Smooth muscle cell (in vitro differentiated cells): ENCODE results near the gene RBM34. TPM values are rescaled to one million over a fixed set of nuclear protein-coding genes. Genes with fewer than 3 reads are reported as not detected.
"Not testable (repeated sequence)": the region's sequence is repeated elsewhere in the genome, so short reads cannot be mapped to it uniquely, and the experiment has no call there.

Source experiments
- DNase-seq: peaks from one replicate; lab custom pipeline; 2025; ENCODE audit not compliant: unreplicated experiment; lab: John Stamatoyannopoulos, UW
- H2AFZ ChIP-seq: fragments of 200-600 bp; sonication (generic); 2 replicates; pipeline ENCODE4 v1.6.0; 2016; ENCODE audit warnings: antibody characterized with exemption, low read depth, mild to moderate bottlenecking
- H3F3A ChIP-seq: fragments of 200-600 bp; sonication (generic); 2 replicates; pipeline ENCODE4 v1.6.0; 2017; ENCODE audit warnings: antibody characterized with exemption, low read depth
- H3K27ac ChIP-seq: fragments of 200-600 bp; sonication (generic); 2 replicates; pipeline ENCODE4 v1.5.1; 2016; ENCODE audit warnings: low read depth, mild to moderate bottlenecking
- H3K27me3 ChIP-seq: fragments of 200-600 bp; sonication (generic); 2 replicates; pipeline ENCODE4 v1.6.1; 2016; ENCODE audit warnings: low read depth, mild to moderate bottlenecking
- H3K36me3 ChIP-seq: fragments of 200-600 bp; sonication (generic); 2 replicates; pipeline ENCODE4 v1.5.1; 2016; ENCODE audit warnings: low read depth
- H3K4me1 ChIP-seq: fragments of 200-600 bp; sonication (generic); 2 replicates; pipeline ENCODE4 v1.5.1; 2016; ENCODE audit warnings: low read depth
- H3K4me2 ChIP-seq: fragments of 200-600 bp; sonication (generic); 2 replicates; pipeline ENCODE4 v1.6.0; 2016; ENCODE audit warnings: mild to moderate bottlenecking
- H3K4me3 ChIP-seq: fragments of 200-600 bp; sonication (generic); 2 replicates; pipeline ENCODE4 v1.5.1; 2016; ENCODE audit warnings: mild to moderate bottlenecking
- H3K79me2 ChIP-seq: fragments of 200-600 bp; sonication (generic); 2 replicates; pipeline ENCODE4 v1.6.0; 2016; ENCODE audit warnings: low read depth, mild to moderate bottlenecking
- H3K9ac ChIP-seq: fragments of 200-600 bp; sonication (generic); 2 replicates; pipeline ENCODE4 v1.6.0; 2016; ENCODE audit warnings: low read depth
- H3K9me3 ChIP-seq: fragments of 200-600 bp; sonication (generic); replicated peaks from 2 replicates; pipeline ENCODE4 v1.5.1; 2016; ENCODE audit warnings: low read depth
- H4K20me1 ChIP-seq: fragments of 200-600 bp; sonication (generic); 2 replicates; pipeline ENCODE4 v1.6.0; 2016; ENCODE audit warnings: low read depth
- WGBS: methylation state at CpG from one replicate; pipeline ENCODE4 v1.1.7; 2016; ENCODE audit warnings: low lambda C conversion rate; 5-methylcytosine and 5-hydroxymethylcytosine counted together
- polyA plus RNA-seq: library from polyadenylated mRNA; unstranded; fragments of >200 nt; fragmentation: Nextera tagmentation; extraction: Ambion mirVana; gene quantifications from 2 replicates; pipeline ENCODE4 v1.2.1, GENCODE V29; 2016
- total RNA-seq: library from RNA; depleted of rRNA; stranded (reverse); fragments of >200 nt; gene quantifications from 2 replicates; pipeline ENCODE4 v1.2.3, GENCODE V29; 2014
- TF ChIP-seq, protein P1 (sequence below): fragments of 200-600 bp; sonication (generic); IDR thresholded peaks from 2 replicates; pipeline ENCODE4 v1.5.1; 2017; ENCODE audit warnings: borderline replicate concordance, mild to moderate bottlenecking, antibody characterized with exemption; ENCODE audit not compliant: insufficient read depth, poor library complexity, severe bottlenecking

Gene RBM34
- total and polyA plus RNA-seq, 2 experiments from 2014 or later, result 59.9 to 68.0 TPM

DNA sequence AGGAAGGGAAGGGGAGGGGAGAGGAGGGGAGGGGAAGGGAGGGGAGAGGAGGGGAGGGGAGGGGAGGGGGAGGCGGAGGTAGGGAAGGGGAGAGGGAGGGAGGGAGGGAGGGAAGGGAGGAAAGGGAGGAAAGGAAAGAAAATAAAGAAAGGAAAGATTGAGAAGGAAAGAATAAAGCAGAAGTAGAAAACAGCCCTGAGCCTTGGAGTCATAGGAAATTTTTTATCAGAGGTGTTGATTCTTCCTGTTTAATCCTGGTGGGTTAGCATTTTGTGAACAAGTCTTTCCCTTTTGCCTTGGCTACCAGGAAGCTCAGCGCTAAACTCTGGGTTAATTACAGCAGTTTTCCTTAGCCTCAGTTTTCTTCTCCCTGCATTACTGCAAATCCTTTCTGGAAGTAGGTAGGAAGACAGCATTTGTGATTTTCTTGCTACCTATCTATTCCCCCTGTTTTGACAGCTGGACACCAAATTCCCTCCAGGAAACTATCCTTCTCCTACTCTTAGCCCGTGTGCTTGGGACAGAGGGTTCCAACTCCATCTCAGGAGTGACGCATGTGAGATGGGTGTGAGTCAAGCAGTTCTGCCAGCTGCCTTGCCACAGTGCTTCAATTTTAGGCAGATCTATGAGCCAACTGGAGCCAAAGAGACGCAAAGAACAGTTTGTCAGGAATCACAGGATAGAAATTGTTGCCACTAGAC lies 59.3 kb downstream of the RBM34 start:
- TF ChIP-seq, protein P1, sequence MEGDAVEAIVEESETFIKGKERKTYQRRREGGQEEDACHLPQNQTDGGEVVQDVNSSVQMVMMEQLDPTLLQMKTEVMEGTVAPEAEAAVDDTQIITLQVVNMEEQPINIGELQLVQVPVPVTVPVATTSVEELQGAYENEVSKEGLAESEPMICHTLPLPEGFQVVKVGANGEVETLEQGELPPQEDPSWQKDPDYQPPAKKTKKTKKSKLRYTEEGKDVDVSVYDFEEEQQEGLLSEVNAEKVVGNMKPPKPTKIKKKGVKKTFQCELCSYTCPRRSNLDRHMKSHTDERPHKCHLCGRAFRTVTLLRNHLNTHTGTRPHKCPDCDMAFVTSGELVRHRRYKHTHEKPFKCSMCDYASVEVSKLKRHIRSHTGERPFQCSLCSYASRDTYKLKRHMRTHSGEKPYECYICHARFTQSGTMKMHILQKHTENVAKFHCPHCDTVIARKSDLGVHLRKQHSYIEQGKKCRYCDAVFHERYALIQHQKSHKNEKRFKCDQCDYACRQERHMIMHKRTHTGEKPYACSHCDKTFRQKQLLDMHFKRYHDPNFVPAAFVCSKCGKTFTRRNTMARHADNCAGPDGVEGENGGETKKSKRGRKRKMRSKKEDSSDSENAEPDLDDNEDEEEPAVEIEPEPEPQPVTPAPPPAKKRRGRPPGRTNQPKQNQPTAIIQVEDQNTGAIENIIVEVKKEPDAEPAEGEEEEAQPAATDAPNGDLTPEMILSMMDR, result no peak
- DNase-seq, result no peak
- H3K36me3 ChIP-seq, result no peaks in the 10 kb centered on the region

DNA sequence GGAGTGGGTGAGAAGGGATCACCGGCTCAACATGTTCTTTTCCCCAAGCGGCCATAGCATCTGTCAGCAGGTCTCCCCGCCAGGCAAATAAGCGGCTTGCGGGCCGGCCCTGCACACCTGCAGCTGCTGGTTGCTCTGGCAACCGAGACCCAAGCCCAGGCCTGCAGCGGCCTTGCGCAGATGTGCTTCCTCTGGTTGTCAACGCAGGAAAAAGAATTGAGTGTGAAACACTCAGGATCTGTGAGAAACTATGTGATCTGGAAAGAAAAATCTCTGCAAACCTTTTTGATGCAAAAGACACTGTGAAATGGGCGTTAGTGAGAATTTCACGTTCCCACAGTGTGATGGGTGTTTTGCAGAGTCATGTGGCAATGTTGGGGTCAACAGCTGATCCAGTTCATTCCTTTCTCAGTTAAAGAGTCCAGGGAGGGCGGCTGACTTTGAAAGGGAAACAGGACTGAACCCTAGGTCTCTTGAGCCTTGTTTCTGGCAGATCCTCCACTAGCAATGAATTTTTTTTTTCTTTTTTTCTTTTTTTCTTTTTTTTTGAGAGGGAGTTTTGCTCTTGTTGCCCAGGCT lies 60.8 kb downstream of the RBM34 start:
- Histone ChIP-seq H2AFZ (no peak overlapping the region), H3K27me3 (no peaks in the 10 kb centered on the region), H3K79me2 (no peaks in the 10 kb centered on the region), H3K36me3 (no peaks in the 10 kb centered on the region), H3K4me2 (no peak overlapping the region), H3K4me1 (peaks cover 3% of the 10 kb centered on the region), H3F3A (peaks cover 5% of the 10 kb centered on the region), H3K27ac (no peak overlapping the region), H4K20me1 (no peaks in the 10 kb centered on the region), H3K4me3 (no peak overlapping the region), H3K9ac (no peak overlapping the region), H3K9me3 (no peaks in the 10 kb centered on the region)
- no peak for DNase-seq
- 82% methylated on average over 13 of the region's 13 CpGs for WGBS
- TF ChIP-seq, protein P1, result no peak

More for the DNA sequence above, 59.3 kb downstream of the RBM34 start:
- H3F3A ChIP-seq, result peaks cover 17% of the 10 kb centered on the region
- H3K9ac ChIP-seq, result no peak overlapping the region
- no peaks in the 10 kb centered on the region for H3K9me3 ChIP-seq
- no peaks in the 10 kb centered on the region for H4K20me1 ChIP-seq
- WGBS, result 95% methylated on average over 4 of the region's 5 CpGs
- H3K27ac ChIP-seq, result no peak overlapping the region
- no peaks in the 10 kb centered on the region for H3K27me3 ChIP-seq
- no peak overlapping the region for H3K4me3 ChIP-seq
- H3K4me2 ChIP-seq, result no peak overlapping the region
- no peak overlapping the region for H2AFZ ChIP-seq
- peaks cover 5% of the 10 kb centered on the region for H3K4me1 ChIP-seq
- H3K79me2 ChIP-seq, result no peaks in the 10 kb centered on the region

DNA sequence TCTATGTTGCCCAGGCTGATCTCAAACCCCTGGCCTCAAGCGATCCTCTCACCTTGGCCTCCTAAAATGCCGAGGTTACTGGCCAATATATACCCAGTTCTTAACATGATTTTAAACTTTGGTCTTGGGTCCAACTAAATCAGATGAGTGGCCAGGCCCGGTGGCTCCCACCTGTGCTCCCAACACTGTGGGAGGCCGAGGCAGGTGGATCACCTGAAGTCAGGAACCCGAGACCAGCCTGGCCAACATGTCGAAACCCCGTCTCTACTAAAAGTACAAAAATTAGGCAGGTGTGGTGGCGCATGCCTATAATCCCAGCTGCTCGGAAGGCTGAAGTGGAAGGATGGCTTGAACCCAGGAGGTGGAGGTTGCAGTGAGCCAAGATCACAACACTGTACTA lies 62.1 kb downstream of the RBM34 start:
- TF ChIP-seq, protein P1, result no peak
- no peak overlapping the region for H3K4me3 ChIP-seq
- no peak overlapping the region for H3K9ac ChIP-seq
- H2AFZ ChIP-seq, result no peak overlapping the region
- WGBS, result 97% methylated on average over 9 of the region's 9 CpGs
- H3K4me2 ChIP-seq, result no peak overlapping the region
- no peaks in the 10 kb centered on the region for H3K36me3 ChIP-seq
- H3K79me2 ChIP-seq, result no peaks in the 10 kb centered on the region
- H3K4me1 ChIP-seq, result no peaks in the 10 kb centered on the region
- DNase-seq, result no peak
- no peaks in the 10 kb centered on the region for H3F3A ChIP-seq
- no peak overlapping the region for H3K27ac ChIP-seq
- no peaks in the 10 kb centered on the region for H3K9me3 ChIP-seq
- no peaks in the 10 kb centered on the region for H3K27me3 ChIP-seq
- H4K20me1 ChIP-seq, result no peaks in the 10 kb centered on the region

DNA sequence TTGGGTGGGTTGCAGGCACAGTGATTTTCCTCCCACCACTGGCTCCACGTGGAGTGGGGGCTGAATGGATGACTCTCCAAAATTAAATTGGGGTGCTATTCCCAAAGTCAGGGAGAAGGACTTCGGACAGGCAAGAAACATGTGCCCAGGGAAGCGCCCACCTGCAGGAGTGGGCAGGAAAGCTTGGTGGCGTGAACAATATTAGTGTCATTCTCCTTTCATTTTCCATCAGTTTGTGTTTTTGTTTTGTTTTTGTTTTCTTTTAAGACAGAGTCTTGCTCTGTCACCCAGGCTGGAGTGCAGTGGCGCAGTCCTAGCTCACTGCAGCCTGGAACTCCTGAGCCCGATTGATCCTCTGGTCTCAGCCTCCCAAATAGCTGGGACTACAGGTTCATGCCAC lies 62.5 kb downstream of the RBM34 start:
- no peak overlapping the region for H3K9ac ChIP-seq
- no peak for DNase-seq
- H2AFZ ChIP-seq, result no peak overlapping the region
- no peaks in the 10 kb centered on the region for H3K4me1 ChIP-seq
- no peaks in the 10 kb centered on the region for H3F3A ChIP-seq
- H3K9me3 ChIP-seq, result no peaks in the 10 kb centered on the region
- no peak overlapping the region for H3K27ac ChIP-seq
- WGBS, result 92% methylated on average over 6 of the region's 6 CpGs
- no peaks in the 10 kb centered on the region for H3K27me3 ChIP-seq
- no peak overlapping the region for H3K4me2 ChIP-seq
- TF ChIP-seq, protein P1, result no peak
- H3K79me2 ChIP-seq, result no peaks in the 10 kb centered on the region
- H3K36me3 ChIP-seq, result no peaks in the 10 kb centered on the region
- no peak overlapping the region for H3K4me3 ChIP-seq
- no peaks in the 10 kb centered on the region for H4K20me1 ChIP-seq

DNA sequence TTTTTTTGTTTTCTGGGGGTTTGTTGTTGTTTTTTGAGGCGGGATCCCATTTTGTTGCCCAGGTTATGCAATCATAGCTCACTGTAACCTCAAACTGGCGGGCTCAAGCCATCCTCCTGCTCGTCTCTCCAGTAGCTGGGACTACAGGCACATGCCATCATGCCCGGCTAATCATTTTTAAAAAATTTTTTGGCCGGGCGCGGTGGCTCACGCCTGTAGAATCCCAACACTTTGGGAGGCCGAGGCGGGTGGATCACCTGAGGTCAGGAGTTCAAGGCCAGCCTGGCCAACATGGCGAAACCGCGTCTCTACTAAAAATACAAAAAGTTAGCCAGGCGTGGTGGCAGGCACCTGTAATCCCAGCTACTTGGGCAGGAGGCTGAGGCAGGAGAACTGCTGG lies 63.5 kb downstream of the RBM34 start:
- H4K20me1 ChIP-seq, H3K36me3 ChIP-seq, H3K79me2 ChIP-seq, H3K27ac ChIP-seq, H3K9ac ChIP-seq, DNase-seq, H3F3A ChIP-seq, H2AFZ ChIP-seq, H3K4me1 ChIP-seq, H3K27me3 ChIP-seq, H3K4me3 ChIP-seq, H3K4me2 ChIP-seq, H3K9me3 ChIP-seq: not testable (repeated sequence)
- WGBS, result 95% methylated on average over 14 of the region's 14 CpGs
